ENCODE measurements around the gene STX10. TPM values are rescaled to one million over a fixed set of nuclear protein-coding genes. Genes with fewer than 3 reads are reported as not detected.

The STX10 gene
- total and polyA plus RNA-seq, 9 of the 15 experiments (the other 6 are each of a cell fraction or from before 2014, with no cell fraction given), result 0.51 to 66.3 (median 31.0) TPM

- no peak for TF ChIP-seq IRF1 (CRISPR knock-in tag; IDR thresholded peaks at IDR 0.05; ENCODE audit: borderline replicate concordance)
- peak; percentile 77 for TF ChIP-seq PKNOX1 (IDR thresholded peaks at IDR 0.05)
- peak; percentile 49 for TF ChIP-seq POLR2B (IDR thresholded peaks at IDR 0.05; ENCODE audit: low read depth, partially characterized antibody)
- TF ChIP-seq PRMT5 (CRISPR knock-in tag; IDR thresholded peaks at IDR 0.05), result no peak
- peak; percentile 59 for TF ChIP-seq CCNT2 (IDR thresholded peaks at IDR 0.05; ENCODE audit: borderline replicate concordance, extremely low read depth, insufficient read length, low read depth, low read length)
- TF ChIP-seq XRCC5 (IDR thresholded peaks at IDR 0.05; ENCODE audit: low read depth, low read length), result 0 out of 2 replicates have a peak, but pooled peaks have one; percentile 9
- peak; percentile 15 for TF ChIP-seq HDAC3 (IDR thresholded peaks at IDR 0.05; ENCODE audit: borderline replicate concordance, partially characterized antibody)
- no peak for TF ChIP-seq ATF1 (CRISPR knock-in tag; IDR thresholded peaks at IDR 0.05)
- no peak for TF ChIP-seq ATF1 (tag; IDR thresholded peaks at IDR 0.05)
- no peak; the same call in 1 of the 2 replicates for TF ChIP-seq TSHZ1 (CRISPR knock-in tag; IDR thresholded peaks at IDR 0.05)
- no peak for TF ChIP-seq OTX1 (CRISPR knock-in tag; IDR thresholded peaks at IDR 0.05)
- TF ChIP-seq ZBTB5 (IDR thresholded peaks at IDR 0.05), result no peak
- peak; percentile 52 for TF ChIP-seq CHD2 (IDR thresholded peaks at IDR 0.05; ENCODE audit: low read depth, low read length)
- no peak for TF ChIP-seq HOXB6 (CRISPR knock-in tag; IDR thresholded peaks at IDR 0.05; ENCODE audit: borderline replicate concordance)
- TF ChIP-seq EP300 (IDR thresholded peaks at IDR 0.05; ENCODE audit: low read length), result no peak; the same call in 1 of the 2 replicates
- no peak for TF ChIP-seq ZHX1 (conservative IDR thresholded peaks at IDR 0.05; ENCODE audit: low read length)
- TF ChIP-seq ZNF76 (CRISPR knock-in tag; IDR thresholded peaks at IDR 0.05; ENCODE audit: borderline replicate concordance), result no peak
- peak; percentile 41; the same call in 1 of the 2 replicates for TF ChIP-seq CBFA2T3 (IDR thresholded peaks at IDR 0.05)
Observed at GRCh38 chr19:13163609-13164342, 13.6 kb upstream of the STX10 start (continued).

All from K562 (cell line).